Ammon's horn (tissue), 1 donor: ENCODE measurements around the gene ZRANB1.
A peak's percentile ranks its signal among the peaks of the same experiment; 100 is the strongest.

ENCODE experiments used
- DNase-seq: peaks from one replicate; pipeline ENCODE4 v3.0.0-alpha.2; 2016; ENCODE audit warnings: low spot score

ZRANB1 gene

GRCh38 chr10:125018576-125019143, 76.7 kb downstream of the ZRANB1 start:
- no peak for DNase-seq

- no peak for DNase-seq
Measured at GRCh38 chr10:125020386-125020785, 78.5 kb downstream of the ZRANB1 start.

- no peak for DNase-seq
Measured at GRCh38 chr10:125020871-125021270, 78.9 kb downstream of the ZRANB1 start.

GRCh38 chr10:125021686-125022344, 79.9 kb downstream of the ZRANB1 start:
- no peak for DNase-seq

GRCh38 chr10:125022671-125023070, 80.7 kb downstream of the ZRANB1 start:
- DNase-seq = no peak

- no peak for DNase-seq
Measured at GRCh38 chr10:125023255-125023654, 81.3 kb downstream of the ZRANB1 start.

- DNase-seq = peak; percentile 63
Measured at GRCh38 chr10:125023862-125024496, 82.1 kb downstream of the ZRANB1 start.

GRCh38 chr10:125024497-125025234, 82.7 kb downstream of the ZRANB1 start:
- DNase-seq = no peak

- DNase-seq = no peak
Measured at GRCh38 chr10:125025341-125025740, 83.4 kb downstream of the ZRANB1 start.

- DNase-seq = no peak
Measured at GRCh38 chr10:125026036-125026931, 84.4 kb downstream of the ZRANB1 start.

- DNase-seq = no peak
Measured at GRCh38 chr10:125026974-125027735, 85.2 kb downstream of the ZRANB1 start.

GRCh38 chr10:125027871-125028869, 86.2 kb downstream of the ZRANB1 start:
- no peak for DNase-seq

- DNase-seq = no peak
Measured at GRCh38 chr10:125029584-125030242, 87.8 kb downstream of the ZRANB1 start.

GRCh38 chr10:125030567-125031197, 88.8 kb downstream of the ZRANB1 start:
- DNase-seq = no peak

GRCh38 chr10:125032474-125033020, 90.6 kb downstream of the ZRANB1 start:
- DNase-seq = no peak

- no peak for DNase-seq
Measured at GRCh38 chr10:125033146-125033924, 91.4 kb downstream of the ZRANB1 start.

- DNase-seq = no peak
Measured at GRCh38 chr10:125034675-125035074, 92.8 kb downstream of the ZRANB1 start.

- no peak for DNase-seq
Measured at GRCh38 chr10:125035136-125035535, 93.2 kb downstream of the ZRANB1 start.
